ENCODE data around the gene USP6NL. TPM values are rescaled to one million over a fixed set of nuclear protein-coding genes. Genes with fewer than 3 reads are reported as not detected.

USP6NL gene
- total RNA-seq, 1 experiment from 2014 or later, result 21.4 TPM

- no peak for TF ChIP-seq ATF6 (CRISPR knock-in tag; IDR thresholded peaks at IDR 0.05)
- no peak for TF ChIP-seq ZBTB43 (CRISPR knock-in tag; IDR thresholded peaks at IDR 0.05)
- no peak for TF ChIP-seq E2F4 (CRISPR knock-in tag; IDR thresholded peaks at IDR 0.05; ENCODE audit: borderline replicate concordance, low read depth)
- no peak for TF ChIP-seq SOX15 (CRISPR knock-in tag; IDR thresholded peaks at IDR 0.05)
- TF ChIP-seq ZSCAN18 (CRISPR knock-in tag; IDR thresholded peaks at IDR 0.05), result no peak
- TF ChIP-seq SMAD3 (CRISPR knock-in tag; IDR thresholded peaks at IDR 0.05; ENCODE audit: borderline replicate concordance), result no peak
Measured at GRCh38 chr10:11482306-11482705, 129.1 kb downstream of the USP6NL start (continued).

- DNase-seq (ENCODE audit: low spot score), result no peak
- CTCF ChIA-PET, result no interaction called here
- H3K27ac Mint-ChIP-seq, result peak overlapping the region; percentile 56
- peaks cover 28% of the 10 kb centered on the region for H3K4me1 Mint-ChIP-seq
- H3K27me3 Mint-ChIP-seq (ENCODE audit: low read depth), result no peaks in the 10 kb centered on the region
- H3K4me3 Mint-ChIP-seq, result no peak overlapping the region
- TF ChIP-seq TCF7 (CRISPR knock-in tag; IDR thresholded peaks at IDR 0.05; ENCODE audit: low read depth), result no peak
- TF ChIP-seq AFF4 (CRISPR knock-in tag; IDR thresholded peaks at IDR 0.05; ENCODE audit: borderline replicate concordance), result no peak
- no peaks in the 10 kb centered on the region for H3K9me3 Mint-ChIP-seq
- ATAC-seq, result no peak
- H3K36me3 Mint-ChIP-seq, result peaks cover 26% of the 10 kb centered on the region
- POLR2A ChIA-PET, result no interaction called here
Measured at GRCh38 chr10:11480687-11481086, 130.8 kb downstream of the USP6NL start.

GRCh38 chr10:11479300-11479699 is 132.2 kb downstream of the USP6NL start:
- H3K4me3 Mint-ChIP-seq, result no peak overlapping the region
- ChIA-PET POLR2A (no interaction called here), CTCF (interaction anchor here (1.3 to 1.4 kb wide), 2 partner anchors 16 to 55 kb away, joined by 4 to 5 read pairs; no protein-coding TSS in a partner anchor)
- H3K4me1 Mint-ChIP-seq, result peaks cover 32% of the 10 kb centered on the region
- no peaks in the 10 kb centered on the region for H3K9me3 Mint-ChIP-seq
- DNase-seq (ENCODE audit: low spot score), result no peak
- H3K27me3 Mint-ChIP-seq (ENCODE audit: low read depth), result no peaks in the 10 kb centered on the region
- no peak for TF ChIP-seq AR (CRISPR knock-in tag; IDR thresholded peaks at IDR 0.05)
- TF ChIP-seq ZNF396 (CRISPR knock-in tag; IDR thresholded peaks at IDR 0.05; ENCODE audit: borderline replicate concordance), result no peak
- no peak for TF ChIP-seq HMGXB4 (CRISPR knock-in tag; IDR thresholded peaks at IDR 0.05)
- no peak for TF ChIP-seq FOXK1 (CRISPR knock-in tag; IDR thresholded peaks at IDR 0.05)
- no peak for TF ChIP-seq ETV6 (CRISPR knock-in tag; IDR thresholded peaks at IDR 0.05)
- H3K36me3 Mint-ChIP-seq, result peaks cover 18% of the 10 kb centered on the region
- ATAC-seq, result no peak
- H3K27ac Mint-ChIP-seq, result peak overlapping the region; percentile 86; the same call in 1 of the 2 replicates
